ENCODE measurements around the gene TUBGCP6.
"Not testable (repeated sequence)": the region's sequence is repeated elsewhere in the genome, so short reads cannot be mapped to it uniquely, and the experiment has no call there.

Gene TUBGCP6

GRCh38 chr22:50177537-50178470, 67.0 kb downstream of the TUBGCP6 start:
- DNase-seq, result no peak

- DNase-seq, result no peak
Measured at GRCh38 chr22:50176850-50177536, 67.8 kb downstream of the TUBGCP6 start.

- DNase-seq, result no peak
Measured at GRCh38 chr22:50175921-50176849, 68.6 kb downstream of the TUBGCP6 start.

GRCh38 chr22:50175191-50175461, 69.7 kb downstream of the TUBGCP6 start:
- no peak for DNase-seq

GRCh38 chr22:50174382-50175190, 70.2 kb downstream of the TUBGCP6 start:
- DNase-seq, result no peak

GRCh38 chr22:50173983-50174355, 70.9 kb downstream of the TUBGCP6 start:
- no peak for DNase-seq

- DNase-seq, result no peak
Measured at GRCh38 chr22:50173311-50173982, 71.4 kb downstream of the TUBGCP6 start.

- DNase-seq, result no peak
Measured at GRCh38 chr22:50171965-50172421, 72.8 kb downstream of the TUBGCP6 start.

- DNase-seq, result no peak
Measured at GRCh38 chr22:50171319-50171964, 73.4 kb downstream of the TUBGCP6 start.

- no peak for DNase-seq
Measured at GRCh38 chr22:50170453-50171318, 74.1 kb downstream of the TUBGCP6 start, which contains the start of gene PANX2. PANX2 (plus strand) TSS chr22:50170731; CDS start chr22:50170731, 0 bp downstream.

- peak; percentile 76 for DNase-seq
Measured at GRCh38 chr22:50169774-50170341, 75.0 kb downstream of the TUBGCP6 start.

- DNase-seq, result no peak
Measured at GRCh38 chr22:50169181-50169759, 75.6 kb downstream of the TUBGCP6 start.

GRCh38 chr22:50168490-50169180, 76.2 kb downstream of the TUBGCP6 start:
- not testable (repeated sequence) for DNase-seq

- no peak for DNase-seq
Measured at GRCh38 chr22:50167689-50168489, 76.9 kb downstream of the TUBGCP6 start.

Data from activated CD4-positive, alpha-beta T cell treated with anti-CD3 and anti-CD28 coated beads, Interleukin-10, Interleukin-2, amounts not matched to agents 100 ng/mL and 50 ng/mL, durations not matched to agents 16 hours and 8 hours (primary cell).